ENCODE measurements around the gene GCSAML. TPM values are rescaled to one million over a fixed set of nuclear protein-coding genes. Genes with fewer than 3 reads are reported as not detected.

The GCSAML gene
- total RNA-seq, 3 donors from 2014 or later, result 0.05 to 2.4 (median 0.37) TPM

DNA sequence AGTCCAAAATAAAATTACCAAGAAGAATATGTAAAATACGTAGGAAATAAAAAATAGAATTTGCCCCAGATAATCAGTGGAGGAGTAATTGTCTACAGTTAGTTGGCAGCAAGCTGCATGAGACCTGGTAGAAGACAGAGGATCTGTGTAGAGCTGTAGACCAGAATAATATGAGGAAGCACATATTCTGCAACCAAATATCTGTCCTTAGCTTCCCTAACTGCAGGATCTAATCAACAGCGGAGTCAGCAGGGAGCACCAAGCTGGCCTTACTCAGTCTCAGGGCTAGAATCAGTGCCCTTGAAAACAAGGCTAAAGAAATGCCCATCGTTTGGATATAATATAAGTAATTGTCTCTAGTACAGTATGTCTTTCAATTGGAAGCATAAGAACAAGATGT is 6.1 kb upstream of the GCSAML start:
- H3K36me3 Mint-ChIP-seq (ENCODE audit: insufficient read depth), result no peaks in the 10 kb centered on the region
- no peaks in the 10 kb centered on the region for H3K9me3 Mint-ChIP-seq
- DNase-seq (no peak), ATAC-seq (no peak)
- no peak overlapping the region for H3K4me3 Mint-ChIP-seq
- peaks cover 8% of the 10 kb centered on the region for H3K27me3 Mint-ChIP-seq (ENCODE audit: low read depth)
- H3K4me1 Mint-ChIP-seq (ENCODE audit: low read depth), result no peaks in the 10 kb centered on the region

- H3K4me1 Mint-ChIP-seq (ENCODE audit: low read depth), result peaks cover 6% of the 10 kb centered on the region
- no peak for ATAC-seq
- DNase-seq, result no peak
- no peaks in the 10 kb centered on the region for H3K36me3 Mint-ChIP-seq (ENCODE audit: insufficient read depth)
- H3K9me3 Mint-ChIP-seq, result no peaks in the 10 kb centered on the region
- peaks cover 20% of the 10 kb centered on the region for H3K27me3 Mint-ChIP-seq (ENCODE audit: low read depth)
- H3K4me3 Mint-ChIP-seq, result no peak overlapping the region
Observed at GRCh38 chr1:247548092-247548491, 842 bp upstream of the GCSAML start.

- H3K4me3 Mint-ChIP-seq, result no peak overlapping the region
- no peaks in the 10 kb centered on the region for H3K9me3 Mint-ChIP-seq
- peaks cover 15% of the 10 kb centered on the region for H3K27me3 Mint-ChIP-seq (ENCODE audit: low read depth)
- ATAC-seq (no peak), DNase-seq (no peak)
- H3K36me3 Mint-ChIP-seq (ENCODE audit: insufficient read depth), result no peaks in the 10 kb centered on the region
- peaks cover 6% of the 10 kb centered on the region for H3K4me1 Mint-ChIP-seq (ENCODE audit: low read depth)
Observed at GRCh38 chr1:247551721-247552120, 2.8 kb downstream of the GCSAML start.

- peaks cover 6% of the 10 kb centered on the region for H3K4me1 Mint-ChIP-seq (ENCODE audit: low read depth)
- no peaks in the 10 kb centered on the region for H3K36me3 Mint-ChIP-seq (ENCODE audit: insufficient read depth)
- ATAC-seq (no peak), DNase-seq (no peak)
- H3K27me3 Mint-ChIP-seq (ENCODE audit: low read depth), result peaks cover 15% of the 10 kb centered on the region
- no peaks in the 10 kb centered on the region for H3K9me3 Mint-ChIP-seq
- H3K4me3 Mint-ChIP-seq, result no peak overlapping the region
Observed at GRCh38 chr1:247552231-247552630, 3.3 kb downstream of the GCSAML start.

- Mint-ChIP-seq H3K4me1 (ENCODE audit: low read depth) (no peaks in the 10 kb centered on the region), H3K27me3 (ENCODE audit: low read depth) (peaks cover 5% of the 10 kb centered on the region), H3K9me3 (no peaks in the 10 kb centered on the region), H3K4me3 (no peak overlapping the region), H3K36me3 (ENCODE audit: insufficient read depth) (no peaks in the 10 kb centered on the region)
- DNase-seq (no peak), ATAC-seq (no peak)
Observed at GRCh38 chr1:247557926-247558674, 9.2 kb downstream of the GCSAML start.

GRCh38 chr1:247561711-247562110 is 12.8 kb downstream of the GCSAML start:
- Mint-ChIP-seq H3K4me3 (no peak overlapping the region), H3K27me3 (ENCODE audit: low read depth) (peaks cover 5% of the 10 kb centered on the region), H3K36me3 (ENCODE audit: insufficient read depth) (no peaks in the 10 kb centered on the region), H3K9me3 (no peaks in the 10 kb centered on the region), H3K4me1 (ENCODE audit: low read depth) (no peaks in the 10 kb centered on the region)
- DNase-seq (no peak), ATAC-seq (no peak)

GRCh38 chr1:247562198-247562597 is 13.3 kb downstream of the GCSAML start:
- no peak for ATAC-seq
- no peak overlapping the region for H3K4me3 Mint-ChIP-seq

DNA sequence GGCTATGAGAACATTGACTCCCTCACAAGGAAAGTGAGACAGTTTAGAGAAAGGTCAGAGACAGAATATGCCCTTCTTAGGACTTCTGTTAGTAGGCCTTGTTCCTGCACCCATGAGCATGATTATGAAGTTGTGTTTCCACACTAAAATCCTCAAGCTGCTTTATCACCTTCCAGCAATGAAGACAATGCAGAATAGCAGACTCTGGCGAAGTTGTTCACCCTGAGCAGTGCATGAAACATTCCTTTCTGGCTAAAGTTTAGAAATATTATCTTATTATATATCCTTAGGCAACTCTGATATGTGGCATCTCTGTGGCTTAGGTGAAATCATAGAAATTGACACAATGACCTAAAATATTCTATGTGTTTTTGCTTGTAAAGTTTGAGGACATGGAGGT is 25.3 kb downstream of the GCSAML start:
- H3K36me3 Mint-ChIP-seq (ENCODE audit: insufficient read depth), result peaks cover 3% of the 10 kb centered on the region
- no peak overlapping the region for H3K4me3 Mint-ChIP-seq
- H3K9me3 Mint-ChIP-seq, result peaks cover 15% of the 10 kb centered on the region
- DNase-seq (no peak), ATAC-seq (no peak)
- H3K27me3 Mint-ChIP-seq (ENCODE audit: low read depth), result peaks cover 15% of the 10 kb centered on the region
- no peaks in the 10 kb centered on the region for H3K4me1 Mint-ChIP-seq (ENCODE audit: low read depth)

More at GRCh38 chr1:247562198-247562597, 13.3 kb downstream of the GCSAML start:
- peaks cover 5% of the 10 kb centered on the region for H3K27me3 Mint-ChIP-seq (ENCODE audit: low read depth)
- H3K36me3 Mint-ChIP-seq (ENCODE audit: insufficient read depth), result no peaks in the 10 kb centered on the region
- DNase-seq, result no peak
- H3K4me1 Mint-ChIP-seq (ENCODE audit: low read depth), result no peaks in the 10 kb centered on the region
- H3K9me3 Mint-ChIP-seq, result no peaks in the 10 kb centered on the region

- H3K9me3 Mint-ChIP-seq, result peaks cover 14% of the 10 kb centered on the region
- H3K27me3 Mint-ChIP-seq (ENCODE audit: low read depth), result peaks cover 15% of the 10 kb centered on the region
- no peaks in the 10 kb centered on the region for H3K4me1 Mint-ChIP-seq (ENCODE audit: low read depth)
- no peak overlapping the region for H3K4me3 Mint-ChIP-seq
- H3K36me3 Mint-ChIP-seq (ENCODE audit: insufficient read depth), result peaks cover 3% of the 10 kb centered on the region
- no peak for DNase-seq
- ATAC-seq, result no peak
Observed at GRCh38 chr1:247574664-247575063, 25.7 kb downstream of the GCSAML start.

- DNase-seq, result no peak
- Mint-ChIP-seq H3K27me3 (ENCODE audit: low read depth) (peaks cover 16% of the 10 kb centered on the region), H3K4me1 (ENCODE audit: low read depth) (no peaks in the 10 kb centered on the region), H3K4me3 (no peak overlapping the region), H3K36me3 (ENCODE audit: insufficient read depth) (no peaks in the 10 kb centered on the region), H3K9me3 (no peaks in the 10 kb centered on the region)
- no peak for ATAC-seq
Observed at GRCh38 chr1:247576514-247576913, 27.6 kb downstream of the GCSAML start.

DNA sequence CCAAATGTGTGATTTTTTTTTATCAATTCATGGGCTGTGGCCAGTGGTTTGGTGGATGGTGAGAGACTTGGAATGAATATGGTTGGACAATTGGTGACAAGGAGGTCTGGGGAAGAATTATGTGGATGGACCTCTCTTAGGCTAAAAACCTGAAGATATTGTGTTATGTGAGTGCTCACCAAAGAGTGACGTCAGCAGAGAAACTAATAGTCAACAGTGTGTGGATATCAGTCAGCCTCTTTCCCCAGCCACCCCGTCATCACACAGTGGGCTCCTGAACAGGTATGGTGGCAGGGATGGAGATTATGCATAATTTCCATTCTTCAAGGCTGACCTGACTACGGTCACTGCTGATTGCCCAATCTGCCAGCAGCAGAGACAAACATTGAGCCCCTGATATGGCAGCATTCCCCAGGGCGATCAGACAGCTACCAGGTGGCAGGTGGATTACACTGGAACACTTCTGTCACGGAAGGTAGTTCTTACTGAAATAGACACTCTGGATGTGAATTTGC is 30.1 kb downstream of the GCSAML start:
- ATAC-seq (no peak), DNase-seq (no peak)
- Mint-ChIP-seq H3K4me1 (ENCODE audit: low read depth) (no peaks in the 10 kb centered on the region), H3K27me3 (ENCODE audit: low read depth) (peaks cover 8% of the 10 kb centered on the region), H3K36me3 (ENCODE audit: insufficient read depth) (no peaks in the 10 kb centered on the region), H3K4me3 (no peak overlapping the region), H3K9me3 (no peaks in the 10 kb centered on the region)

DNA sequence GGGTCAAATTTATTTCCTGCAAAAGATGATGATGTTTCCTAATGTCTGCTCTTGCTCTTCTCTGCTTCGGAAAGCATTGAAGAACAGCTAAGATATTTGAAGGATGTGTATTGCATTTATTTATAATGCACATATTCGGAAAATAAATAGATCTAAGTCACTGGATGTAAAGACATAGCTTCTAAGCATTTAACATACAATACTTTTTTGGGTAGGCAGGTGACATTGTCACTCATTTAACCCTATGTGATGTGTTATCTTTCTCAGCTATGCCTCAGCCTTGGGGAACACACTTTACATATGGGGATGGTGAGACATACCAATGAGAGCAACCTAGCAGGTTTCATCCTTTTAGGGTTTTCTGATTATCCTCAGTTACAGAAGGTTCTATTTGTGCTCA is 39.1 kb downstream of the GCSAML start, which contains the start of gene OR2G2:
TSS of gene OR2G2 (plus strand) at position 301 of the 400 bp plus-strand sequence. CDS start at position 301, 0 bp downstream.
- Mint-ChIP-seq H3K27me3 (ENCODE audit: low read depth) (no peaks in the 10 kb centered on the region), H3K4me3 (no peak within 1 kb of the TSS), H3K36me3 (ENCODE audit: insufficient read depth) (no peaks in the 10 kb centered on the region), H3K9me3 (peaks cover 5% of the 10 kb centered on the region), H3K4me1 (ENCODE audit: low read depth) (no peaks in the 10 kb centered on the region)
- ATAC-seq (no peak), DNase-seq (no peak)

DNA sequence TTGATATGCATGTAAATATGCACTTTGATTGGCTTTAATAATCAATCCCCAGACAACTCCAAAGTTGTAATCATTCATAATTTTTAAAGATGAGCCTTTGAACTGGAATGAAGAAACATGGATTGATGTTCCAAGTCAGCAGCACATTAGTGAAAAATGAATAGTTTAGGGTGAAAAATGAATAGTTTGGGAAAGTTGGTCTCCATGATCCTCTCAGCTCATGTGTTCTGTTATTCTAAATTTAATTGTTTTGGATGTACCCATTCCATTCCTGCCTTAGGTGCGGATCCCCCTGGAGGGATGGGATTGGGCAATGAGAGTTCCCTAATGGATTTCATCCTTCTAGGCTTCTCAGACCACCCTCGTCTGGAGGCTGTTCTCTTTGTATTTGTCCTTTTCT is 56.4 kb downstream of the GCSAML start, which contains the start of gene OR2G3:
TSS of gene OR2G3 (plus strand) at position 301 of the 400 bp plus-strand sequence. CDS start at position 301, 0 bp downstream.
- ATAC-seq (no peak), DNase-seq (no peak)
- H3K27me3 Mint-ChIP-seq (ENCODE audit: low read depth), result peaks cover 7% of the 10 kb centered on the region
- H3K4me3 Mint-ChIP-seq, result no peak within 1 kb of the TSS
- H3K36me3 Mint-ChIP-seq (ENCODE audit: insufficient read depth), result no peaks in the 10 kb centered on the region
- no peaks in the 10 kb centered on the region for H3K9me3 Mint-ChIP-seq
- no peaks in the 10 kb centered on the region for H3K4me1 Mint-ChIP-seq (ENCODE audit: low read depth)

GRCh38 chr1:247613405-247613804 is 64.5 kb downstream of the GCSAML start:
- ATAC-seq (no peak), DNase-seq (no peak)
- no peak overlapping the region for H3K4me3 Mint-ChIP-seq
- H3K9me3 Mint-ChIP-seq, result peaks cover 2% of the 10 kb centered on the region
- H3K4me1 Mint-ChIP-seq (ENCODE audit: low read depth), result no peaks in the 10 kb centered on the region
- H3K36me3 Mint-ChIP-seq (ENCODE audit: insufficient read depth), result no peaks in the 10 kb centered on the region
- no peaks in the 10 kb centered on the region for H3K27me3 Mint-ChIP-seq (ENCODE audit: low read depth)

GRCh38 chr1:247614625-247615024 is 65.7 kb downstream of the GCSAML start:
- ATAC-seq (no peak), DNase-seq (no peak)
- H3K4me3 Mint-ChIP-seq, result no peak overlapping the region
- H3K36me3 Mint-ChIP-seq (ENCODE audit: insufficient read depth), result no peaks in the 10 kb centered on the region
- no peaks in the 10 kb centered on the region for H3K27me3 Mint-ChIP-seq (ENCODE audit: low read depth)
- H3K4me1 Mint-ChIP-seq (ENCODE audit: low read depth), result no peaks in the 10 kb centered on the region
- H3K9me3 Mint-ChIP-seq, result peaks cover 2% of the 10 kb centered on the region

All from activated T-cell treated with anti-CD3 and anti-CD28 coated beads, Interleukin-2, amount 50 U/mL, for 4 hours (primary cell).